ENCODE data around the gene ART3.

The ART3 gene

GRCh38 chr4:76067652-76068286 is 6.7 kb upstream of the ART3 start:
- in situ Hi-C loops (cut with MboI; ENCODE audit: low sequenced_read_pairs), result no loop called here

DNA sequence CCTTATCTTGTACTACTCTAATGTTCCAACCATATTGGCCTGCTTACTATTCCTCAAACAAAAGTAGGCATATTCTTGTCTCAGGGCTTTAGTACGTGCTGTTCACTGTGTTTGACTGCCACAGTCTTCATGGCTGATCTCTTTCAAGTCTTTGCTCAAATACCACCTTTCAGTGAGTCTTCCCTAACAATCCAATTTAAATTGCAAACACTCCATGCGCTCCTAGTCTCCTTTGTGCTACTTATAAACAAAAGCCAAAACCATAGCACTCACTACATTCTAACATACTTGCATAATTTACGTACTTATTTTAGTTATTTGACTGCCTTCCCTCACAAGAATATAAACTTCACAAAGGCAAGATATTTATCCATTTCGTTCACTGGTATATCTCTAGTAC is 1.7 kb upstream of the ART3 start:
- in situ Hi-C loops (cut with MboI; ENCODE audit: low sequenced_read_pairs), result no loop called here

DNA sequence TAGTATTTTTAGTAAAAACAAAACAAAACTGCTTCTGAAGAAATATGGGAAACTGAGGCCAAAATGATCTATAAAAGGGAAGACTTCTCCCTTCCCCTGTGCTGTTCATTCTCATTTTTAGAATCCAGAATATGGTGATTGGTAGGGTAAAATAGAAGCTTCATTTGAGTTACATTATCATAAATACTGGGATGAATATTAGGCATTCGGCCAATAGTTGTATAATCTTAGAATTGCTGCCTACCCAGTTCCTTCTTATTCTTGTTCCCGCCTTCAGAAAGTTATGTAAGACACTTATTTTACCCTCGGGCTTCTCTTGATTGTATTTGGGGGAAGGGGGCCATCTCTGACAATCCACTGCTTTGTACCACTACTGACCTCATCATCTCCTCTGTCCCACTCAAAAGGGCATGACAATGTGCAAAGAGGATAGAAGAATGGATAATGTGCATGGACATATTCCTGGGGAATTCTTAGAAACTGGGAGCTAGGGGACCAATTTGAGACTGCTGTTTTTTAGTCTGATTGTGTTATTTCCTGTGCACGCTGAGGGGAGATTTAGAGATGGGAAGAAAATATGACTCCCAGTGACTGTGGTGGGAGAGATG is 588 bp downstream of the ART3 start:
- in situ Hi-C loops (cut with MboI; ENCODE audit: low sequenced_read_pairs), result no loop called here

DNA sequence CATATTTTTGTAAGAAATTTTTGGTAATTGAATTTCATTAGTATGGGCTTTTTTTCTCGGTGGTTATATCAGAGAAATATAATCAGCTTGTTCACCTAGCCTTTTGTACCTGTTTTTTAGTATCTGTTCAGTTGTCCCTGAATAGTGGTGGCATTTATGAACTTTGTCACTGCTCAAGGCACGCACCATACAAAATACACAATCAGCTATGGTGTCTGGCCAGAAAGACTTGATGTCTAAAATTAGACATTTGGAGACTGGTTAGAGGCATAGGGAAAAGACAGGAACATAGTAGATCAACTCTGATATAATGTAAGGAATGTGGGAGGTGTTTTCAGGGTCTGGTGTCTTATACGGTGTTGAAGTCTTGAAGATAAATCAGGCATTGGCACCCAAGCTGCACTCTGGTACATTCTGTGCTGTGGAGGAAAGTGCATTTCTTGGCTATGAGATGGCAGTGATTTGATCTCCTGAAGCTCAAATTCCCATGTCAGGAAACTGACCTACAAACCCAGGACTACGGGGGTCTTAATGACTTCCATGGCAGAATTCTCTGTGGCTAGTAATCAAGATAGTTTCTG is 3.6 kb downstream of the ART3 start:
- in situ Hi-C loops (cut with MboI; ENCODE audit: low sequenced_read_pairs), result no loop called here

- in situ Hi-C loops (cut with MboI; ENCODE audit: low sequenced_read_pairs), result loop anchor here (10.0 kb wide), 1 partner anchor 89 kb away; the partner anchor contains the start of gene SDAD1
Measured at GRCh38 chr4:76083386-76083988, 9.0 kb downstream of the ART3 start.

GRCh38 chr4:76084542-76084941 is 10.0 kb downstream of the ART3 start:
- in situ Hi-C loops (cut with MboI; ENCODE audit: low sequenced_read_pairs), result loop anchor here (10.0 kb wide), 1 partner anchor 90 kb away; the partner anchor contains the start of gene SDAD1

- in situ Hi-C loops (cut with MboI; ENCODE audit: low sequenced_read_pairs), result loop anchor here (10.0 kb wide), 1 partner anchor 92 kb away; the partner anchor contains the start of gene SDAD1
Measured at GRCh38 chr4:76087007-76087769, 12.7 kb downstream of the ART3 start.

- in situ Hi-C loops (cut with MboI; ENCODE audit: low sequenced_read_pairs), result loop anchor here (10.0 kb wide), 1 partner anchor 94 kb away; the partner anchor contains the start of gene SDAD1
Measured at GRCh38 chr4:76088719-76089118, 14.2 kb downstream of the ART3 start.

DNA sequence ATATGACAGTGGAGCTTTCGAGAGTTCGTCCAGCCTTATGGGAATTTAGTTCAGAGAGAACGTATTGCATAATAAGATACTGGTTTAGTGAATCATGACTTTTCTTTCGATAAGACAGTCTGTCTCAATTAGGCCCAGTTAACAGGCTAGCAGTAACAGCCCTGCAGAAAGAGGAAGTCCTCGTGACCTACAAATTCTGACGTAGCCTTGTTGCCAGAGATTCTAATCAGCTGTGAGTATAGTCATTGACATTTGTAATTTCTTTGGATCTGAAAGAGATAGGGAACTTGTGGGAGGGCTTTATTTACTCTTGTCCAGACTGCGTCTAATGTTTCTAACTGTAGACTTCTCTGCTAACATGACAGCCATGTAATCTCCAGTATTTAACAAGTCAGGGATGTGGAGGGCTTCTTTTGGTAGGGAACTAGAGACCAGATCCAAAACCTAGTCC is 15.8 kb downstream of the ART3 start:
- in situ Hi-C loops (cut with MboI; ENCODE audit: low sequenced_read_pairs), result no loop called here

DNA sequence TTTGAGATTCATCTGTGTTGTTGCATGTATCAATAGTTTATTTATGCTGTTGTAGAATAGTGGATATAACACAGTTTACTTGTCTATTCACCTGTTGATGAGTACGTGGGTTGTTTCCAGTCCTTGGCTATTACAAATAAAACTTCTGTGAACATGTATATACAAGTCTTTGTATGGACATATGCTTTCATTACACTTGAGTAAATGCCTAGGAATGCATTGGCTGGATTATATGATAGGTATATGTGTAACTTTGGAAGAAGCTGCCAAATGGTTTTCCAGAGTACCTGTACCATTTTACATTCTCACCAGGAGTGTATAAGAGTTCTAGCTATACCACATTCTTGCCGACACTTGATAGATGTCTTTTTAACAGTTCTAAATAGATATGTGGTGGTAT is 16.5 kb downstream of the ART3 start:
- in situ Hi-C loops (cut with MboI; ENCODE audit: low sequenced_read_pairs), result no loop called here

DNA sequence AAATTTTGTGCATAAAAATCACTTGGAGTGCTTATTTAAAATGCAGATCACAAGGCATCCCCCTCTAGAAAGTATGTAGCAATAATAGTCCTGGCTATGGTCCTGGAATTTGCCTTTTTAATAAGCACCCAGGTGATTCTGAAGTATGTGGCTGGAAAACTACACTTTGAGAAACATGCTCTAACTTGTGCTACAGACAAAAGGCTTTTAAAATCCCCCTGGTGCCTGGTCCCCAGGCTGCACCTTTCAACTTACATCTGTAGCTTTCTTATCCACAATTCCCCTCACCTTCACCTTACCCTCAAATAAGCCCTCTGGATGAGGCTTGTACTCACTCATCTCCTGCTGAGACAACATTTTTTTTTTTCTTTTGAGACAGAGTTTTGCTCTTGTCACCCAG is 21.1 kb downstream of the ART3 start:
- in situ Hi-C loops (cut with MboI; ENCODE audit: low sequenced_read_pairs), result no loop called here

DNA sequence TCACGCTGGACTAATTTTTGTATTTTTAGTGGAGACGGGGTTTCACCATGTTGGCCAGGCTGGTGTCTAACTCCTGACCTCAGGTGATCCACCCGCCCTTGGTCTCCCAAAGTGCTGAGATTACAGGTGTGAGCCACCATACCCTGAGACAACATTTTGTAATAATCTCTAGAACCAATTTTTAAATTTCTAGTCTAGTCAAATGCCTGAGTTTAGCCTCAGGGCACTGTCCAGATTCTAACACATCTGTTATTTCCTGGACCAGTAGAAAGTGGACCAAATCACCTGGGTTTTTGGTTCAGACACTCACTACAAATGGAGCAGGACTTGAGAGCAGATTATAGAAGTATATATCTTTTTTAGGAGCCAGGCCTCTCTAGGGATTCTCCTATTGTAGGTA is 21.6 kb downstream of the ART3 start:
- in situ Hi-C loops (cut with MboI; ENCODE audit: low sequenced_read_pairs), result no loop called here

GRCh38 chr4:76105652-76106051 is 31.1 kb downstream of the ART3 start:
- in situ Hi-C loops (cut with MboI; ENCODE audit: low sequenced_read_pairs), result no loop called here

DNA sequence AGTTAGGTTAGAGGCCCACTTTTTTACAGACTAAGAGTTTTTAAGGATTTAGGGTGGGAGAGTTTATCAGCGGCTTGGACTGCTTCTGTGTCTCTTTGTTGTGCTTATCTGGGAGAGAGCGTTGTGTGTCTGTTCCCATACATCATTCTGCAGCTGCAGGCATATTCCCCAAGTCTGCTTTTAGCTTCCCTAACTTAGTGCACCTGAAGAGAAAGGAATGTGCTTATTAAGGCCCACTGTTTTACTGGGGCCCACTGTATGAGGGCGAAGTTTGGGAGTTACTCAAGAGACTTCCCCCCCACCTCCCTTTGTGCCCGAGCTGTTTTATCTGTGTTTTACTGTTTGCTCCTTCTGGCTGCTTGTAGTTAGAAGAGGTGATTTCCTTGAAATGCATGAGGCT is 31.9 kb downstream of the ART3 start:
- in situ Hi-C loops (cut with MboI; ENCODE audit: low sequenced_read_pairs), result no loop called here

GRCh38 chr4:76108467-76109181 is 34.1 kb downstream of the ART3 start:
- in situ Hi-C loops (cut with MboI; ENCODE audit: low sequenced_read_pairs), result no loop called here

DNA sequence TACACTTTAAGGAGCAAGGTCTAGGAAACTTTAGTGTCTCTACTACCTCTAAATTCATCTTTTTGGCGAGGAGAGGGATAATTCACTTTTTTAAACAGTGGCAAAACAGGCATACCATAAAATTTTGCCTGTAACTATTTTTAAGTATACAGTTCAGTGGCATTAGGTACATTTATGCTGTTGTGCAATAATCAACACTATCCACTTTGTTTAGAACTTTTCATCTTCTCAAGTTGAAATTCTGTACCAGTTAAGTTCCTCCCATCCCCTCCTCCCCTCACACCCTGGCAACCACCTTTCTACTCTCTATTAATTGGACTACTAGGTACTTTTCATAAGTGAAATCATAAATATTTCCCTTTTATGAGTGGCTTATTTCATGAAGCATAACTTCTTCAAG is 42.3 kb downstream of the ART3 start:
- in situ Hi-C loops (cut with MboI; ENCODE audit: low sequenced_read_pairs), result no loop called here

DNA sequence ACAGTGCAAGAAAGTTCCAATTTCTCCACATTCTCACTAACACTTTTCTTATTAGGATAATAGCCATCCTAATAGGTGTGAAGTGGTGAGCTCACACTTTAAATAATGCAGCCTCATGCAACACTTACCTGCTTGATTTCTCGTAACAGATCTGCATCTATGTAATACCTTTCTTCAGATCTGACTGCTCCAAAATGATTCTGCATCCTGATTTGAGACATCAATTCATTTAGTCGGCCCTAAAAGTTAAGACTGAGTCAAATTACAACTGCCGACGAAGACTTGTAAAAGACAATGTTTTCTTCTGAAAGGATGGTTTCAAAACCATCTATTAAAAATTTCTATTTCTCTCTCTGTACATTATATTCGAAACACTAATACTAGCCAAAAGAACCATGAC is 43.0 kb downstream of the ART3 start:
- in situ Hi-C loops (cut with MboI; ENCODE audit: low sequenced_read_pairs), result no loop called here

- in situ Hi-C loops (cut with MboI; ENCODE audit: low sequenced_read_pairs), result no loop called here
Measured at GRCh38 chr4:76120199-76120598, 45.7 kb downstream of the ART3 start.

DNA sequence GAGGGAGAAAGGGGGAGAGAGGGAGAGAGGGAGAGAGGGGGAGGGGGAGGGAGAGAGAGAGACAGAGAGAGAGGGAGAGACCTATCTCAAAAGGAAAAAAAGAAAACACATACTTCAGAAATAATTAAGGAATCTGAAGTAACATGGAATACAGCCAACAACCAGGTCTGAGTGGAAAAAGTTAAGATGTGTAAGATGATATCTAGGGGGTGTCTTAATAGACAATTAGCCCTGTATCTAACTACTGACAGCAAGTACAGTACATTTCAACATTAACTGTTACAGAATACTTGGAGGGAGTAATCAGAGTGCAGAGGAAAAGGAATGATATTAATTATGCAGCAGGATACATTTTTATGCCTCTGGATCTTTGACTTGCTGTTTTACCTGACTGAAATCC is 51.3 kb downstream of the ART3 start:
- in situ Hi-C loops (cut with MboI; ENCODE audit: low sequenced_read_pairs), result no loop called here

DNA sequence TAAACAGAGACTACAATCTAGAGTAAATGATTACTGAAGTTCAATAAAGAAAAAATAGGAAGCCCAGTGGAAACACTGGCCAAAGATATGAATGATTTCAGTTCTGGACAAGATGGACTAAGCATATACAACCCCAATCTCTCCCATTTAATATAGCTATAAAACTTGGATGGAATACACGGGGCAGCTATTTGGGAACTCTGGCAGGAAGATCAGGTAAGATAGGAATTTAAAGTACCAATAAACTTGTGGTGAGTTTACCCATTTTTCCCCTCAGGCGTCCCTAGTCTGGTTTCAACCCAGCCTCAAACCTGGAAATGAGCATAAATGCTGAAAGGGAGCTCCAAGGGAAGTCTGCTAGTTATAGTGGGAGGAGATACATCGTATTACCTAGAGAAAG is 53.2 kb downstream of the ART3 start:
- in situ Hi-C loops (cut with MboI; ENCODE audit: low sequenced_read_pairs), result no loop called here

All from HL-60/S4 (cell line).